ENCODE measurements around the gene VEPH1. TPM values are rescaled to one million over a fixed set of nuclear protein-coding genes. Genes with fewer than 3 reads are reported as not detected.

VEPH1 gene
- total RNA-seq, 1 experiment from 2014 or later: 35.1 TPM

GRCh38 chr3:157405457-157405856, 97.8 kb downstream of the VEPH1 start:
- H3K27me3 Mint-ChIP-seq (ENCODE audit: unreplicated experiment): no peaks in the 10 kb centered on the region
- no peak for TF ChIP-seq CTCF (IDR thresholded peaks at IDR 0.05; ENCODE audit: unreplicated experiment)
- peaks cover 16% of the 10 kb centered on the region for H3K4me1 Mint-ChIP-seq (ENCODE audit: low read depth, unreplicated experiment)
- CTCF ChIA-PET: interaction anchor here (0.9 kb wide), 1 partner anchor 18 kb away, joined by 3 read pairs; no protein-coding TSS in a partner anchor
- H3K36me3 Mint-ChIP-seq (ENCODE audit: insufficient read depth, unreplicated experiment): no peaks in the 10 kb centered on the region
- no peak overlapping the region for H3K4me3 Mint-ChIP-seq (ENCODE audit: low read depth, unreplicated experiment)
- H3K27ac Mint-ChIP-seq (ENCODE audit: unreplicated experiment): no peak overlapping the region
- DNase-seq: no peak
- intact Hi-C loops (cut with micrococcal nuclease; ENCODE audit: unreplicated experiment): no loop called here
- BruUV-seq (replicated peaks): no TSS peak
- no peaks in the 10 kb centered on the region for H3K9me3 Mint-ChIP-seq (ENCODE audit: low read depth, unreplicated experiment)

GRCh38 chr3:157404381-157404780, 98.8 kb downstream of the VEPH1 start:
- Mint-ChIP-seq H3K36me3 (ENCODE audit: insufficient read depth, unreplicated experiment) (no peaks in the 10 kb centered on the region), H3K4me3 (ENCODE audit: low read depth, unreplicated experiment) (no peak overlapping the region), H3K9me3 (ENCODE audit: low read depth, unreplicated experiment) (no peaks in the 10 kb centered on the region), H3K27me3 (ENCODE audit: unreplicated experiment) (no peaks in the 10 kb centered on the region), H3K4me1 (ENCODE audit: low read depth, unreplicated experiment) (peaks cover 13% of the 10 kb centered on the region), H3K27ac (ENCODE audit: unreplicated experiment) (no peak overlapping the region)
- CTCF ChIA-PET: no interaction called here
- DNase-seq: no peak
- intact Hi-C loops (cut with micrococcal nuclease; ENCODE audit: unreplicated experiment): no loop called here
- no peak for TF ChIP-seq CTCF (IDR thresholded peaks at IDR 0.05; ENCODE audit: unreplicated experiment)
- BruUV-seq (replicated peaks): no TSS peak

- BruUV-seq (replicated peaks): no TSS peak
- no peak for TF ChIP-seq CTCF (IDR thresholded peaks at IDR 0.05; ENCODE audit: unreplicated experiment)
- intact Hi-C loops (cut with micrococcal nuclease; ENCODE audit: unreplicated experiment): no loop called here
- Mint-ChIP-seq H3K9me3 (ENCODE audit: low read depth, unreplicated experiment) (peaks cover 8% of the 10 kb centered on the region), H3K27me3 (ENCODE audit: unreplicated experiment) (no peaks in the 10 kb centered on the region), H3K4me1 (ENCODE audit: low read depth, unreplicated experiment) (no peaks in the 10 kb centered on the region), H3K4me3 (ENCODE audit: low read depth, unreplicated experiment) (no peak overlapping the region), H3K27ac (ENCODE audit: unreplicated experiment) (no peak overlapping the region), H3K36me3 (ENCODE audit: insufficient read depth, unreplicated experiment) (no peaks in the 10 kb centered on the region)
- DNase-seq: no peak
- CTCF ChIA-PET: no interaction called here
Observed at GRCh38 chr3:157398598-157398997, 104.6 kb downstream of the VEPH1 start.

GRCh38 chr3:157394411-157394810, 108.8 kb downstream of the VEPH1 start:
- H3K36me3 Mint-ChIP-seq (ENCODE audit: insufficient read depth, unreplicated experiment): no peaks in the 10 kb centered on the region
- peaks cover 1% of the 10 kb centered on the region for H3K4me1 Mint-ChIP-seq (ENCODE audit: low read depth, unreplicated experiment)

More at GRCh38 chr3:157394411-157394810, 108.8 kb downstream of the VEPH1 start:
- no peak overlapping the region for H3K27ac Mint-ChIP-seq (ENCODE audit: unreplicated experiment)
- no peaks in the 10 kb centered on the region for H3K27me3 Mint-ChIP-seq (ENCODE audit: unreplicated experiment)
- intact Hi-C loops (cut with micrococcal nuclease; ENCODE audit: unreplicated experiment): no loop called here
- H3K4me3 Mint-ChIP-seq (ENCODE audit: low read depth, unreplicated experiment): no peak overlapping the region
- TF ChIP-seq CTCF (IDR thresholded peaks at IDR 0.05; ENCODE audit: unreplicated experiment): no peak
- BruUV-seq (replicated peaks): no TSS peak
- CTCF ChIA-PET: no interaction called here
- H3K9me3 Mint-ChIP-seq (ENCODE audit: low read depth, unreplicated experiment): peaks cover 11% of the 10 kb centered on the region
- no peak for DNase-seq
